Ascending aorta (tissue), 2 donors: Measurements from ENCODE around the gene CDC25A. TPM values are rescaled to one million over a fixed set of nuclear protein-coding genes. Genes with fewer than 3 reads are reported as not detected.

Source experiments
- DNase-seq, 2 donors: peaks; one replicate each; pipeline ENCODE4 v3.0.0-alpha.2; 2019; ENCODE audit warnings: low spot score in 2 of 2
- H3K27ac ChIP-seq, 2 donors: fragments of 200-600 bp; sonication (generic); one replicate each; pipeline ENCODE4 v1.5.1; 2016 to 2017; ENCODE audit warnings: mild to moderate bottlenecking in 1 of 2
- H3K27me3 ChIP-seq: fragments of 200-600 bp; sonication (generic); one replicate; pipeline ENCODE4 v1.5.1; 2017
- H3K36me3 ChIP-seq, 2 donors: fragments of 200-600 bp; sonication (generic); one replicate each; pipeline ENCODE4 v1.5.1; 2016
- H3K4me1 ChIP-seq, 2 donors: fragments of 200-600 bp; sonication (generic); one replicate each; pipeline ENCODE4 v1.5.1; 2016 to 2017; ENCODE audit warnings: mild to moderate bottlenecking in 1 of 2
- H3K4me3 ChIP-seq, 2 donors: fragments of 200-600 bp; sonication (generic); one replicate each; pipeline ENCODE4 v1.5.1; 2016 to 2017; ENCODE audit warnings: mild to moderate bottlenecking in 1 of 2
- H3K9me3 ChIP-seq, 2 donors: fragments of 200-600 bp; sonication (generic); one replicate each; pipeline ENCODE4 v1.5.1; 2016
- CTCF ChIP-seq, 3 experiments: fragments of 200-600 bp in 2 of 3; fragments of 450-650 bp in 1 of 3; sonication (generic) in 2 of 3; IDR thresholded peaks; one replicate each; pipeline ENCODE4 v1.5.1; 2016 to 2019; ENCODE audit warnings: antibody characterized with exemption in 3 of 3, mild to moderate bottlenecking in 1 of 3, moderate library complexity in 1 of 3
- intact Hi-C: fragments of 100-400 bp; cut with DNase I; formaldehyde crosslinking; loops from one replicate; pipeline ENCODE4 v1.15.1; 2023
- total RNA-seq: library from RNA; depleted of rRNA; stranded (reverse); fragments of >200 nt; gene quantifications from one replicate; pipeline ENCODE4 v1.1.0, GENCODE V29; 2016

CDC25A gene
- total RNA-seq, 1 donor from 2014 or later = not detected

- TF ChIP-seq CTCF (IDR thresholded peaks at IDR 0.05) = peak; percentile 43 to 78 (median 75)
- H3K9me3 ChIP-seq = no peaks in the 10 kb centered on the region
- H3K4me1 ChIP-seq = no peaks in the 10 kb centered on the region
- peaks cover 0 to 7% of the 10 kb centered on the region in 2 donors for H3K36me3 ChIP-seq
- no peak overlapping the region for H3K4me3 ChIP-seq
- H3K27ac ChIP-seq = peak overlapping the region in 1 of 2 donors; percentile 46
- intact Hi-C loops = no loop called here
- DNase-seq = peak in 1 of 2 donors; percentile 78
- H3K27me3 ChIP-seq = no peaks in the 10 kb centered on the region
These were observed 30.3 kb downstream of the CDC25A start for GRCh38 chr3:48157950-48158376.

- Histone ChIP-seq H3K27ac (peak overlapping the region in 1 of 2 donors; percentile 46), H3K9me3 (no peaks in the 10 kb centered on the region), H3K4me1 (no peaks in the 10 kb centered on the region), H3K27me3 (no peaks in the 10 kb centered on the region), H3K4me3 (no peak overlapping the region), H3K36me3 (peaks cover 0 to 7% of the 10 kb centered on the region in 2 donors)
- no peak for TF ChIP-seq CTCF (IDR thresholded peaks at IDR 0.05)
- intact Hi-C loops = no loop called here
- no peak for DNase-seq
These were observed 30.9 kb downstream of the CDC25A start for GRCh38 chr3:48157202-48157840.

GRCh38 chr3:48156163-48156562 is 32.1 kb downstream of the CDC25A start:
- Histone ChIP-seq H3K9me3 (no peaks in the 10 kb centered on the region), H3K27me3 (no peaks in the 10 kb centered on the region), H3K27ac (no peak overlapping the region), H3K4me1 (no peaks in the 10 kb centered on the region), H3K4me3 (no peak overlapping the region), H3K36me3 (no peaks in the 10 kb centered on the region)
- intact Hi-C loops = no loop called here
- no peak for DNase-seq
- TF ChIP-seq CTCF (IDR thresholded peaks at IDR 0.05) = no peak

- Histone ChIP-seq H3K36me3 (no peaks in the 10 kb centered on the region), H3K9me3 (no peaks in the 10 kb centered on the region), H3K4me1 (peaks cover 0 to 3% of the 10 kb centered on the region in 2 donors), H3K4me3 (no peak overlapping the region), H3K27me3 (no peaks in the 10 kb centered on the region), H3K27ac (no peak overlapping the region)
- no peak for TF ChIP-seq CTCF (IDR thresholded peaks at IDR 0.05)
- no peak for DNase-seq
- intact Hi-C loops = no loop called here
These were observed 33.1 kb downstream of the CDC25A start for GRCh38 chr3:48155122-48155521.

- H3K36me3 ChIP-seq = no peaks in the 10 kb centered on the region
- intact Hi-C loops = loop anchor here (2.0 to 5.0 kb wide), 3 partner anchors 65 to 315 kb away; no protein-coding TSS in a partner anchor
- TF ChIP-seq CTCF (IDR thresholded peaks at IDR 0.05) = no peak
These were observed 36.3 kb downstream of the CDC25A start for GRCh38 chr3:48151807-48152427.

More at GRCh38 chr3:48151807-48152427, 36.3 kb downstream of the CDC25A start:
- Histone ChIP-seq H3K9me3 (no peaks in the 10 kb centered on the region), H3K4me3 (no peak overlapping the region), H3K4me1 (peaks cover 0 to 3% of the 10 kb centered on the region in 2 donors), H3K27ac (peak overlapping the region in 1 of 2 donors; percentile 74), H3K27me3 (no peaks in the 10 kb centered on the region)
- DNase-seq = no peak
